ENCODE measurements around the gene MSMO1. TPM values are rescaled to one million over a fixed set of nuclear protein-coding genes. Genes with fewer than 3 reads are reported as not detected.

MSMO1 gene
- total and polyA plus RNA-seq, 2 donors (not counting 3 experiments of a cell fraction or from before 2014, with no cell fraction given): 74.3 to 109 TPM

- Histone ChIP-seq H3K79me2 (ENCODE audit: control insufficient read depth, insufficient read depth, low read length) (no peaks in the 10 kb centered on the region), H3K4me2 (ENCODE audit: insufficient read depth, low read length) (no peak overlapping the region), H3K9me1 (replicated peaks; ENCODE audit: control insufficient read depth, extremely low read depth, insufficient read depth, low read length) (no peaks in the 10 kb centered on the region), H3K36me3 (ENCODE audit: control insufficient read depth in 2 of 2, extremely low read depth in 1 of 2, insufficient read depth in 2 of 2, low read length in 2 of 2) (no peaks in the 10 kb centered on the region), H3K27me3 (ENCODE audit: control insufficient read depth in 2 of 2, insufficient read depth in 2 of 2, low read length in 2 of 2) (no peaks in the 10 kb centered on the region), H3K9me3 (replicated peaks; ENCODE audit: control insufficient read depth, insufficient read depth, low read length) (no peaks in the 10 kb centered on the region), H3K4me3 (replicated peaks in 1 of 3; ENCODE audit: insufficient read depth in 1 of 3, low read depth in 1 of 3, low read length in 3 of 3) (no peak overlapping the region), H4K20me1 (replicated peaks; ENCODE audit: control insufficient read depth, extremely low read depth, insufficient read depth, low read length) (no peaks in the 10 kb centered on the region), H3K4me1 (ENCODE audit: control insufficient read depth, extremely low read depth, insufficient read depth, low read length) (no peaks in the 10 kb centered on the region), H3K9ac (replicated peaks; ENCODE audit: extremely low read depth, insufficient read depth, low read length) (no peak overlapping the region), H3K27ac (ENCODE audit: insufficient read depth, low read depth, low read length) (no peak overlapping the region), H2AFZ (ENCODE audit: low read depth, low read length) (no peak overlapping the region)
- no peak for FAIRE-seq
- BruUV-seq (replicated peaks): no TSS peak
- dilution Hi-C loops (cut with MboI; ENCODE audit: extremely low pct_ligation_motif_present, low sequenced_read_pairs): no loop called here
- CTCF ChIA-PET: interaction anchor here (1.2 to 1.4 kb wide), 2 partner anchors 36 to 48 kb away, joined by 3 to 4 read pairs; no protein-coding TSS in a partner anchor
- TF ChIP-seq GATA2 (IDR thresholded peaks at IDR 0.05; ENCODE audit: insufficient read depth, insufficient read length, low read depth, low read length): no peak
- no peak for TF ChIP-seq JUN (IDR thresholded peaks at IDR 0.05; ENCODE audit: borderline replicate concordance, insufficient read depth, insufficient read length, low read depth)
- no peak for TF ChIP-seq MYC (IDR thresholded peaks at IDR 0.05; ENCODE audit: low read depth, low read length)
- TF ChIP-seq FOS (IDR thresholded peaks at IDR 0.05; ENCODE audit: borderline replicate concordance, insufficient read depth, low read length): no peak
- TF ChIP-seq MAX (IDR thresholded peaks at IDR 0.05; ENCODE audit: insufficient read depth, insufficient read length): no peak
- no peak for TF ChIP-seq EZH2 (IDR thresholded peaks at IDR 0.05; ENCODE audit: borderline replicate concordance, low read depth, low read length, severe bottlenecking)
- no peak for TF ChIP-seq POLR2AphosphoS5 (IDR thresholded peaks at IDR 0.05; ENCODE audit: insufficient read depth, low read depth, low read length)
- no peak for TF ChIP-seq POLR2A (IDR thresholded peaks at IDR 0.05; ENCODE audit: low read depth, low read length)
- TF ChIP-seq CTCF (IDR thresholded peaks at IDR 0.05; ENCODE audit: extremely low read depth in 1 of 2, insufficient read depth in 1 of 2, low read depth in 1 of 2, low read length in 2 of 2): no peak
- DNase-seq (ENCODE audit: low read depth, low spot score): no peak
- intact Hi-C loops (cut with micrococcal nuclease): no loop called here
- POLR2A ChIA-PET: no interaction called here
Measured at GRCh38 chr4:165383591-165384073, 56.2 kb downstream of the MSMO1 start.

Measured in endothelial cell of umbilical vein (primary cell).